HK-2 (cell line): Measurements from ENCODE around the gene TEC.
"Not testable (repeated sequence)": the region's sequence is repeated elsewhere in the genome, so short reads cannot be mapped to it uniquely, and the experiment has no call there.

Source experiments
- DNase-seq: peaks from one replicate; pipeline ENCODE4 v3.0.0-alpha.2; 2018; ENCODE audit not compliant: unreplicated experiment

Gene TEC

DNA sequence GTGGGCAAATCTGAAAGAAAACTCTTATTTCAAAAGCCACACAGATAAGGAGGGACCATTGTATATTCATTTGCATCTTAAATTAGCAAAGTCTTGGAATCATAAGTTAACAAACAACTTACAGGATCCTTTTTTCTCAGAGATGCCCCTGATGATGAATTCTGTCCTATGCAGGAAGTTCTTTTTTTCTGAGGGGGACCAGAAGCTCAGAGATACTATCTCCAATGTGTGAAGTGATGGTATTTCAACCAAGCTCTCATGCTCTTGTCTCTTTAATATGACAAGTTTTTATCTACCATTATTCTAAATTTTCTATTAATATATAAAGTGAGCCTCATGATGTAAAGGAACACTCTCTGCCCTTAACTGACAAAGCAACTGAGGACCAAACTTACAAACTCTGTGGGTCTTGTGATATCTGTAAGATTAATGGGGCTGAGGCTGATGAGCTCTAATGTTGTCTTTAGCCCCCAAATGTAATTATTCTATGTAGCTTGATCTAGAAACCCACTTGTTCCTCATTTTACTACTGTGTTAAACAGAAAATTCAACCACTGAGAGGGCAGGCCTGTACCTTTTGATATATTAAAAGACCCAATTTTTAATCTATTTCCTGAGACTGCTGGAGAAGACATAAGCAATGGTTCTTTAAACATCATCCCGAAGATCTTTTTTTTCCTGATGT is 27.0 kb downstream of the TEC start:
- no peak for DNase-seq

DNA sequence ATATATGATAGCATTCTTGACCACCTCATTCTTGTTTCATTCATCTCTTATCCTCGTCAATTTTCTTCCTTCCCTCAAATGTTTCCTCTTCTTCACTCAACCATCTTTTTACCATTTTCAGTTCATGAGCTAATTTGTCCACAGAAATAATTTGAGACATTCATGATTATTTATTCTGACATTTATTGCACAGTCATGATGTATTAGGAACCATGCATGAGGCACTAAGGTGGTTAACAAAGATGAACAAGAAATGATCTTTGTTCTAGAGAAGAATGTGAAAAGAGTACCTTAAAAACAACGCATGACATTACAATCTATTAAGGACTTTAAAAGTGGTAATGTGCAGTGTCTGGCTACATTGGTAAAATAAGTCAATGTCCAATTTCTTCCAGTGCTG is 27.9 kb downstream of the TEC start:
- DNase-seq: no peak

DNA sequence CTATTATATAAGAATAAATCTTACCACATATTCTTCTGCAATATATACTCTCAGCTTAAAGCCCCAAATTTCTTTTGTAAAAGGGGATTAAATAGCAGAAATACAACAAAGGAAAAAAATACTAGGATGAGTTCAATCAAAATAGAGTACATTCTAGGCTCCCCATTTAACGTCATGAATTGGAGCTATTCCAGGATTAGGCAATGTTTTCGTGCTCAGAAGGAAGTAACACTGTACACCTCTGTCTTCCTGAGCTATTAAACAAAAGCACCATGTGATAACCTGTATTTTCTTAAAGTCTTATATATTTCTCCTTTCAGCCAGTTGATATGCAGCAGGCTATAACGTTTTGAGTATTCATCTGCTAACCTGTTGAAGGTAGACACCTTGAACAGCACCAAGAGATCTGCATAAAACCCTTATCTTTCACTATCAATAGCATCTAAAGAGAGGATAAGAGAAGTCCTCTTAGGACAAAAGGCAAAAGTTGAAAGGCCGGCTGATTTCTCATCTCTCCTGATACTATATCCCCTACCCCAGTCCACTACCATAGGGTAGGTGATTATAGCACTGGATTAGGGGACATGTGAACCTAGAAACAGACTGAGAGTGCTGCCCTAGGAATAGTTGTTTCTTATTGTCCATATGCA is 31.5 kb downstream of the TEC start:
- DNase-seq: no peak

DNA sequence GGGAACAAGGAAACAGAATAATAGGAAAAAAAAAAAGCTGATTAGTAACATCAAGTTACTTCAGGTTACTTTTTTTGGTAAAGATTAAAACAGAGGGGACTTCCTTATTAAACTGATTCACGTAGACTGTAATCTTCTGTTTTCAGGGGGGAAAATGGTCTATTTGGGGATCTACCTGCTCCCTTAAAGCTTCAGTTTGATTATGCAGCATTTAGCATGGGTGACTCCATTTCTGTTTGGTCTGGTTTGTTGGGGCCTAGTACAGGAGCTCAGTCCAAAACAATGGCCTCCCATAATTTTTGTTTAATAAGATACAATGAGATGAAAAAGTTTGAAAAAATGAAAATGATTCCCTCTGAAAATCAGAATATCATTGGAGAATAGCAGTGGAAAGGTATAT is 34.6 kb downstream of the TEC start:
- DNase-seq: no peak

DNA sequence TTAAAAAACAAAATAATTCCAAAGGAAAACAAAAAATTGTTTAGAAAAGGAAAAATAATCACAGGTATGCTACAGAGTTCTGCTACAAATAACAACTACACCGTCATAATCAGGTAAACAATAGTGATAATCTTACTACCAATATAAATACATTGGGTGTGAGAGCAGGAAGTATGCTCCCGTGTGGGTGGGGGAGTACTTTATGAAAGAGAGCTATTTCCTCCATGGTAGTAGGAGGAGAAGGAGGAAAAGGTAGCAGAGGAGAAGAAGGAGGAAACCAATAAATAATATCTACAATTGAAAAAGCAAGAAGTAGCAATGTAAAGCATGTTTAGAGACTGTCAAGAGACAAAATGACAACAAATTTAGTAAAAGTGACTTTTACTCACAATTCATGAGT is 35.1 kb downstream of the TEC start:
- DNase-seq: no peak

DNA sequence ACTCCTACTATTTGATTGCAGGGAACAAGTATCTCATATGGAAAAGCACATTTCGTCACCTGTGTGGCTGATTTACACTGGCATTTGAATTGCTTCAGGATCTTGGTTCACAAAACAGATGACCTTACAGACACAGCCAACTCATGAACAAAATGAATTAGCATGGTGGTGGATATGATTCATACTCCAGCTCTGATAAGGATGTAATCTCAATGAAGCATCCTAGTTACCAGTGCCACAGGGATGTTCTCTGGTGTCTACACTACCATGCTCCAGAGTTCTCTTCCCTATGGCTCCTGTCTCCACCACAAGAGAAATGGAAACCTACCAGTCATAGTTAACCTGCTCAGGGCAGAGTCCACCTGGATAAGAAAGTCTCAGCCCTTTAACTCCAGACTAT is 40.7 kb downstream of the TEC start:
- no peak for DNase-seq

DNA sequence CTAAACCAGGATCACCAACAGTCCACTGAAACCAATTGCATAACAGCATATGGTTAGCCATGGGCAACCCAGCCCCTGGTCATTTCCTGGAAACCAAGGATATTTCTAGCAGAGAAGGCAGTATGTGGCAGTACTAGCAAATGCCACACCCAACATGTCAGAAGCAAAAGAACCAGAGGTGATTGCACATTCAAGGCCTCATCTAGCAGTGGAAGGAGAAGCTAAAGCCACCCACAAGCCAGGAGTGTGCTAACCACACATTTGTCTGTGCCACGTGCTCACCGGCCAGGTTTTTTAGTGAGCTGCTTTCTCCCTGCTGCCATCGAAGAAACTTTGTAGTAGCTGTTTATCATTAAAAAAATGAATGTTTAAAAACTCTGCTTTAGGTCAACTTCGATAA is 42.0 kb downstream of the TEC start:
- no peak for DNase-seq

DNA sequence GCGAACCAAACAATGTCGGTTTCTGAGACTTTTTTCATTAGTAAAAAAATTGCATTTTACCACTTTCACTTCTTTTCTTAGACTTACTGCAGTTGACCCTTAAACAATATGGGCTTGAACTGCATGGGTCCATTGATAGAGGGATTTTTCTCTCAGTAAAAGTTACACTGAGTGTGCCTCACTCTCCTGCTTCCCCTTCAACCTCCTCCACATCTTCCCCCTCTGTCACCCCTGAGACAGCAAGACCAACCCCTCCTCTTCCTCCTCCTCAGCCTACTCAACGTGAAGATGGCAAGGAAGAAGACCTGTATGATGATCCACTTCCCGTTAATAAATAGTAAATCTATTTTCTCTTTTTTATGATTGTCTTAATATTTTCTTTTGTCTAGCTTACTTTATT is 43.4 kb downstream of the TEC start:
- DNase-seq: no peak

DNA sequence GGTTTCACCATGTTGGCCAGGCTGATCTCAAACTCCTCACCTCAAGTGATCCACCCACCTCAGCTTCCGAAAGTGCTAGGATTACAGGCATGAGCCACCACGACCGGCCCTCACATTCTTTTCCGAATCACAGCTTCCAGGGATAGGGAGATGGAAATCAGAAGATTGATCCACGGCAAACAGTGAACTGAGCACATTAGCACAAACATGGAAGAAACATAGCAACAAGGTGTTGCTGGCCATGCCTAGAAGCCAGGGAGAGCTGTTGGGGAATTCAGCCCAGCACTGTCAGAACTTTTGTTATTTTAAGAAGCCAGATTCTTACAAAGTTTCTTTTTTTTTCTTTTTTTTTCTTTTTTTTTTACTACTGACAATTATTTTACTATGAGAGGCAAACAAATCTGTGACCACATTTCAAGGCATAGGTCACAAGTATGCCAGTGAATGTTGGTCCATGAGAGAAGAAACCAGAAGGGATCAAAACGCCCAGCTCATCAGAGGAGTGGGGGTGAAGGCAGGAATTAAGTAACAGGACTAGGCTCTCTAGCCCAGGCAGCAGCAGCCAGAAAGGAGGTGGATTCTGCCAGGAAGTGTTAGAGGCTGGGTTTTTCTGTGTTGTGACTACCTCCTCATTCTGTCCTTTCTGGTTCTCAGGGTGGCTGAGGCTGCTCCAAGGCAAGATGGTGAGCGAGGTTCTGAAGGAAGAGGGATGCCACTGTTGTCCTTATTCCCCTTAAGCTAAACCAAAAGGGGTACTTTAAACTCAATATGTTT is 44.1 kb downstream of the TEC start:
- DNase-seq: no peak

DNA sequence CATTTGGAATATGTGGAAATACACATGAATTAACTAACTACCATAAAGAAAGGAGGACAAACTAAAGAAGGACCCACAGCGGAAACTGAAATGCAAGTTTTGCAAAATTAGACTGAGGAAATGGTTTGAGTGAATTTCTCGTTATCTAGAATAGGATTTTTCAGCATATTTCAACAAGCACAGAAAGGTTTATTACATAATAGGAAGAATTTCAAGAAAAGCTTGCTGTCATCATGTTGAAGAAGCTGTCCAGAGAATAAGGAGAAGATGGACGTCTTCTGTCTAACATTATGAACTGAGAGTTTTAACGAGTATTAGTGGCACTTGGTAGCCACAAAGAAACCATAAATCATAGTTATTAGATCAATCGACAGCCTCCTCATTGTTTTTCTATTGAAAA is 45.0 kb downstream of the TEC start:
- no peak for DNase-seq

DNA sequence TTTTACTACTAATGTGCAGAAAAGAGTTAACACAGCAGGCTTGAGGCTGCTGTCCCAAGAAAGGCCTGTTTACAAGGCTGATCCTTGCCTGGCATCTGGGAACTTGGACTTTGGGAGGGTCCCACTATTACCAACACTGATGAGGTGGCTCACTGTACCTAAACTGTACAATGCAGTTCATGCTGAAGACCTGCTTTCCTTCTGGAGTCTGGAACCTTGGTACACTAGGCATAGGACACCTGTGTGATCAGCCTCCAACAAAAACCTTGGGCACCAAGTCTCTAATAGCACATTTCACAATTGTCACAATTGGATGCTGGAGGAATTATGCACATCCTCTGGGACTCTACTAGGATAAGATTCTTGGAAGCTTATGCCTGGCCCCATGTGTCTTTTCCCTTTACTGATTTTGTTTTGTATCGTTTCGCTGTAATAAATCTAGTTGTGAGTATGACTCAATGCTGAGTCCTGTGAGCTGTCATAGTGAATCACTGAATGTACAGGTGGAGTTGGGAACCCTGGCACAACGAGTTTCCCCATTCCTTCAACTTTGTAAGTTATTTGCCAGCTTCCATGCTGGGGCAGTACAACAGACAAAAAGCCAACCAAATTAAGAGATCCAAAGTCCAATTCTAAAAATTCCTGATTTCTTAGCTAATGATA is 45.9 kb downstream of the TEC start:
- no peak for DNase-seq

DNA sequence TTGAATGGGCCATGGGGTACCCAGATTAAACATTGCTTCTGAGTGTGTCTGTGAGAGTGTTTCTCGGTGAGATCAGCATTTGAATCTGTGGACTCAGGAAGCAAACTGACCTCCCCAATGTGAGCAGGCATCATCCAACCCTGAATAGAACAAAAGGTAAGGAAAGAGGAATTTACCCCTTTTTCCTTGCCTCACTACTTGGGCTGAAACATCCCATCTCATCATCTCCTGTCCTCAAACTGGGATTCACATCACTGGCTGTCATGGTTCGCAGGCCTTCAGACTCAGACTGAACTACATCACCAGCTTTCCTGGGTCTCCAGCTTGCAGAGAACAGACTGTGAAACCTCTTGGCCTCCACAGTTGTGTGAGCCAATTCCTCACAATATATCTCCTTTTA is 47.1 kb downstream of the TEC start:
- no peak for DNase-seq

DNA sequence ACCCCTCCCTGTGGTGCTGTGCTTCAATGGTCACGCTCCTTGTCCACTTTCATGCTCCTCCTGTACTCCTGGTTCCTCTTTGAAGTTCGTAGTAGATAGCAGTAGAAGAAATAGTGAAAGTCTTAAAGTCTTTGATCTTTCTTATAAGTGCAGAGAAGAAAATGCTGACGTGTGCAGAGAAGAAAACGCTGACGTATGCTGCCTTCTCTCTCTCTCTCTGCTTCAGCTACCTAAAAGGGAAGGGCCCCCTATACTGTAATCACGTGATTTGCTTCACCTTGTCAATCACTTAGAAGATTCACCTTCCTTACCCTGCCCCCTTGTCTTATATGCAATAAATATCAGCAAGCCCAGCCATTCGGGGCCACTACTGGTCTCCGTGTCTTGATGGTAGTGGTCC is 50.2 kb downstream of the TEC start:
- not testable (repeated sequence) for DNase-seq

DNA sequence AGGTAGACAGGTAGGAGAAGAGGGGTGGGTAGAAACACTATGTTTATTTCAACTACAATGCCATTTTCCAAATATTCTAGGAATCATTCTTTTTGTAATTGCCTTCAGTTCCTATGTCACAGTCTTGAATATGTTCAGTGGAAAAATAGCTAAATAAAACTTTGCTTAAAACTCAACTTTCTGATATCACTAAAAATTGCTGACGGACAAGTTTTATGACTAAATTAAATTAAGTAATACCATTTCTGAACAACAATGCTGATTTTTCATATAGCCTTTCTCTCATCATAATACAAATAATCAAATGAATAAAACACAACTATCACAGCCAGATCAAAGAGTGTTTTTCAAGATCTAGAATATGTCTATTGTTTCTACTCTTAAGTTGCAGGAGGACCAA is 53.1 kb downstream of the TEC start:
- no peak for DNase-seq

DNA sequence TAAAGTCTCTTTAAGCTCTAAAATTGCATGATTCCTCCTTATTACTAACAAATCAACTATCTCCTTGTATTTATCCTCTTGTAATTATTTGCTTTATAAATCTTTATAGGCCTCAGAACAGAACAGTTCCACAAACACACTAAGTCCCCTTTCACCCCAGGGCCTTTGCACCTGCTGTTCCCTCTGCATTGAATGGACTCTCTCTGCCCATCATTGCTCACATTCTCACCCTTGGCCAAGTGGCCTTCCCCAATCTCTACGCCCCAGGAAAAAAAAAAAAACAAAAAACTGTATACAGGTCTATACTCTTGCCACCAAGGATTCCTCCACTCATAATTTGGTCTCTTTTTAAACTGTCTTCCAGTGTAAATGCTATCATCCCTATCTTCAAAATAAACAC is 53.7 kb downstream of the TEC start:
- no peak for DNase-seq

DNA sequence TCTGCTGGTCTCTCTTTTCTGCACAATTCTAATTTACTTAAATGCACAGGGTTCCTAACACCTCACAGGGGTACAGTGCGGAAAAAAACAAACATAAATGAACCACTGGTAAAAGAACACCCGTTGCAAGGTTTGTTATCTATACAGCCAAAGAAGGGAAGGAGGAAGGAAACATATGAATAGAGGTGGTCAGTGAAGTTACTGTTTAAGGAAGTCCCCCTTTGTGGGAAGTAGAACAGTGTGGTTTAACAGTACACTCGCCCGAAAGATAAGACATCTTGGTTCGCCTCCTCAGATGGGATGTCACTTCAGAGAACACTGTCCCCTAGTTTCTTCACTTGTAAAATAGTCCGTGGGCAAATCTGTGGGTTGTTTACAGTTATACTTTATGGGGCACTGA is 57.5 kb downstream of the TEC start:
- no peak for DNase-seq

DNA sequence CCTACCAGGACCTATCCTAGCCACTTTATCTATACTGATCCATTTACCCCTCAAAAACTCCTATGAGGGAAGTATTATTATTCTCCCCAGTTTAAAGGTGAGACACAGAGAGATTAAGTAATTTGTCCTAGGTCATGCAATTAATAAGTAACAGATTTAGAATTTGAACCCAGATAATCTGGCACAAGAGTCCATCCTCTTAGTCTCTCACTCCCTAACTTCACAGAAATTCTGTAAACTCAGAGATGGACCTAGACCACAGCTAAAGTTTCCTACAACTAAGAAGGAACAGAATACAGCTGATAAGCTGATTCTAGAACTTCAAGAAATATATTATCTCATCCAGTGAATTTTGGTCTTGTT is 58.7 kb downstream of the TEC start:
- no peak for DNase-seq

DNA sequence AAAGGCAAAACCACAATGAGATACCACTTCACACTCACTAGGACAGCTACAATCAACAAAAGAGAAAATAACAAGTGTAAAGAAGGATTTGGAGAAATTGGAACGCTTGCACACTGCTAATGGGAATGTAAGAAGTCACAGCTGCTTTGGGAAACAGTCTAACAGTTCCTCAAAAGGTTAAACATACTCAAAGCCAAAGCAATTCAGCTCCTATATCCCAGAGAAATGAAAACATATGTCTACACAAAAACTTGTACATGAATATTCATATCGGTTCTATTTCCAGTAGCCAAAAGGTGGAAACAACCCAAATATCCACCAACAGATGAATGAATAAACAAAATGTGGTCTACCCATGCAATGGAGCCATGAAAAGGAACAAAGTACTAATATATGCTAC is 64.0 kb downstream of the TEC start:
- no peak for DNase-seq

DNA sequence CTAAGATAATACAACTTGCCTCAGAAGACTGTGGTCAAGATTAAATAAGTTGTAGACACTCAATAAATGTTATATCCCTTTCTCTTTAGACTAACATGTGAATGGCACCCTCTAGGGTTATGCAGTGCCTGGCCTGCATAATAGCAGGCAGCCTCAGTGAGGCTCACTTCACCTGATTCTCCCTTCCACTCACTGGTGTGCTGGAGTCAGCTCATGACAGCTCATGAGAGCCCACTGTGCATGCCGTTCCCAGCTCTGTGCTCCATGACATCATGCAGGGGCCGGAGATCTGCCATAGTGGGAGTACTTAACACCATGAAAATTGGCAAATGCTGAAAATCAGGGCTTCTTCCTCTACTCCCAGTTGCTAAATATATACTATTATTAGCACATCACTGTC is 64.5 kb downstream of the TEC start:
- DNase-seq: no peak

DNA sequence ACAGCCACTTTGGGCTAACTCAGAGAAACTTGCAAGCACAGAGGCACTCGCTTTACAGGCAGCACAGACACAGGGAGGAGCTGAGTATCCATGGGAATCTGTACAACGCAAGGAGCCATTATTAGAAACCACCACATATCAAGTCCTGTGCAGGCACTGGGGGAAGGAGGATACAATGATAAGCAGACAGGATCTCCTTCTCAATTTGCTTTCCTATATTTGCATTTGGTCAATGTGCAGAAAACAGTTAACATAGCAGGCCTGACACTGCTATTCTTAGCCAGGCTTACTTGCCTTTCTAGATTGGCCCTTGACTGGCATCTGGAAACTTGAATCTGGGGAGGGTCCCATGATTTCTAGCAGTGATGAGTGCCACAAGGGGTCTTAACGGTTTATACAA is 65.8 kb downstream of the TEC start:
- DNase-seq: no peak

DNA sequence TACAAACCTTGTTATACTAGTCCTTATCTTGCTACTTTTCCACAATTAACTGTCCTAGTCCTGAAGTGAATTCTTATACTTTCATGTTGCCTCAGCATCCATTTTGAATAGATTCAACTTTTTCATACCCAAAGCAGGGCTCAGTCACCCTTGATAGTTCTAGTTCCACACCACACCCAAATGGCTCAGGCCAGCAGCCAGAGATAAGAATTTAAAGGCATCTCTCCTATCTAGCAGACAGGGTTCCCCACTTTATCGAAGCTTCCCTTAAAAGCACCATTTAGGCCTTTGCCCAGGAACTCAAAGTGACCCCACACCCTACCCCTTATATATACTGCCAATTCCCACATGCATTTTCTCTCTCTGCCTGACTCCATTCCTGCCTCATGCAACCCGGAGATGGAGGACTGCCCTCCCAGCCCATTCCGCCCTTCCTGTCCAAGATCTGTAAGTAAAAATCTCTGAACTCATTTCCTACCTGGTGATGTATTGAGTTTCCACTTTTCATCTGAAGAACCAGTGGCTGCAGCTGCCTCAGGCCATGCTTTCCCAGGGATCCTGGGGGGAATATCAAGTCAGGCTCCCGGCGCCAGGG is 71.9 kb downstream of the TEC start:
- DNase-seq: no peak

DNA sequence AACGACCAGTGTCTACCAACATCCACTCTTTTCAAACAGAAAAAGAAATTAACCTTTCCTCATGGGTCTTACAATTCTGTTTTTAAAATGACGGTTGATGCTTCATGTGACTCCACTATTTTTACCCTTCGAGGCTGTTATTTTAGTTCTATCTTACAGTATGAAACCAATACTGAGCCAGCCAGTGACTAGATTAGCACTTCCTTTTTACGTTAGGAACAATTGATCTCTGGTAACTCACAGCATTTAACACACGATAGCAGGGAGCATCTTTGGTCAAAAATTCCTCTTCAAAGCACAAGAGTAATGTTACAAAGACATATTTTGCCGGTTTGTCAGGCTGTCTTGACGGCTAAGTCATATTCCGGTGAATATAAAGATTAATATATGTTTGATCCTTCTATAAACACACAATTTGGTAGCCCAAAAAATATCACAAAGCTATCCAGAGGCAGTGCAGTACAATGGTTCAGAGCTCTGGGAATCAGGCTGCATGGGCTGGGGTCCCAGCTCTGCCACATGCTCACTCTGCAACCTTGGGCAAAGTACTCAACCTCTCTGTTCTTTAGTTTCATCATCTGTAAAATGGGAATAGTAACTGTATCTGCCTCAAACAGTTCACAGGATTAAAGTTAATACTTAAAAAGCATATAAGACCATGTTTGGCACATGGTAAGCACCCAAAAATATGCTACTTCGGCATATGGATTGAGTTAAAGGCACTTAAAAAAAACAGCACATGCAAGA is 72.7 kb downstream of the TEC start:
- DNase-seq: no peak
